ENCODE measurements around the gene LHPP. TPM values are rescaled to one million over a fixed set of nuclear protein-coding genes. Genes with fewer than 3 reads are reported as not detected.
A peak's percentile ranks its signal among the peaks of the same experiment; 100 is the strongest.

Gene LHPP
- total RNA-seq, 1 donor from 2014 or later: 8.8 TPM

- H3K4me3 Mint-ChIP-seq: peak overlapping the region; percentile 39
- H3K27ac Mint-ChIP-seq (ENCODE audit: unreplicated experiment): no peak overlapping the region
- DNase-seq (ENCODE audit: low read depth, low spot score): no peak
- no peaks in the 10 kb centered on the region for H3K36me3 Mint-ChIP-seq (ENCODE audit: low read depth)
- no peak for TF ChIP-seq CTCF (conservative IDR thresholded peaks at IDR 0.05)
- H3K4me1 Mint-ChIP-seq: peaks cover 14% of the 10 kb centered on the region
- no peaks in the 10 kb centered on the region for H3K9me3 Mint-ChIP-seq
- peaks cover 4% of the 10 kb centered on the region for H3K27me3 Mint-ChIP-seq (ENCODE audit: low read depth)
These were observed 2.7 kb downstream of the LHPP start for GRCh38 chr10:124464028-124464965.

DNA sequence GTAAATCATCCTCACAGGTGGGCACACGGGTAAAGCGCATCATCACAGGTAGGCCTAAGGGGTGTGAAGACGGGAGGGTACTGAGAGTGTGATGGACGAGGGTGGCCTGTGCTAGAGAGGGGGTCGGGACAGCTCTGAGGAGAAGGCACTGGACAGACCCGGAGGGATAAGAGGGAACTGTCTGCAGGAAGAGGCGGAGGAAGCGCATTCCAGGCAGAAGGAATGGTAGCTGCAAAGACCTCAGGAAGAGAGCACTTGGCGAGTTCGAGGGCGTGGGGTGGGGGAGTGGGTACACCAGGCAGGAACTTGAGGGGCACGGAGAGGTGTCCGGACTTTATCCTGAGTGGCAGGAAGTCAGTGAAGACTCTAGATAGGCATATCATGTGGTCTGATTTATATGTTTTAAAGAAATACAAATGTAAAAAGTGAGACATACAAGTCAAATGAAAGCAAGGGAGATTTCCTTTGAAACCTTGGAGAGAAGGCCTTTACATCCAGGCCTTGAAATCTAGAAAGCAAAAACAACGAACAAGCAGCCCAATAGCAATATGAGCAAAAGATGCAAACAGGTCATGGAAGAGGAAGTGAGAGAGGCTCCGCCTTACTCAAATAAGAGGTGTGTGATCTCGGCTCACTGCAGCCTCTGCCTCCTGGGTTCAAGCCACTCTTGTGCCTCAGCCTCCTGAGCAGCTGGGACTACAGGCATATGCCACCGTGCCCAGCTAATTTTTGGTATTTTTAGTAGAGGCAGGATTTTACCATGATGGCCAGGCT is 3.6 kb downstream of the LHPP start:
- H3K27ac Mint-ChIP-seq (ENCODE audit: unreplicated experiment): no peak overlapping the region
- peak overlapping the region; percentile 50 for H3K4me3 Mint-ChIP-seq
- peaks cover 2% of the 10 kb centered on the region for H3K27me3 Mint-ChIP-seq (ENCODE audit: low read depth)
- no peaks in the 10 kb centered on the region for H3K9me3 Mint-ChIP-seq
- H3K36me3 Mint-ChIP-seq (ENCODE audit: low read depth): no peaks in the 10 kb centered on the region
- H3K4me1 Mint-ChIP-seq: peaks cover 14% of the 10 kb centered on the region
- no peak for DNase-seq (ENCODE audit: low read depth, low spot score)
- no peak for TF ChIP-seq CTCF (conservative IDR thresholded peaks at IDR 0.05)

GRCh38 chr10:124465777-124466488 is 4.3 kb downstream of the LHPP start:
- peaks cover 19% of the 10 kb centered on the region for H3K4me1 Mint-ChIP-seq
- no peak overlapping the region for H3K27ac Mint-ChIP-seq (ENCODE audit: unreplicated experiment)
- no peaks in the 10 kb centered on the region for H3K9me3 Mint-ChIP-seq
- TF ChIP-seq CTCF (conservative IDR thresholded peaks at IDR 0.05): no peak
- H3K4me3 Mint-ChIP-seq: no peak overlapping the region
- no peaks in the 10 kb centered on the region for H3K36me3 Mint-ChIP-seq (ENCODE audit: low read depth)
- DNase-seq (ENCODE audit: low read depth, low spot score): no peak
- peaks cover 2% of the 10 kb centered on the region for H3K27me3 Mint-ChIP-seq (ENCODE audit: low read depth)

GRCh38 chr10:124467165-124467564 is 5.5 kb downstream of the LHPP start:
- H3K4me3 Mint-ChIP-seq: no peak overlapping the region
- no peaks in the 10 kb centered on the region for H3K27me3 Mint-ChIP-seq (ENCODE audit: low read depth)
- peaks cover 17% of the 10 kb centered on the region for H3K4me1 Mint-ChIP-seq
- no peak overlapping the region for H3K27ac Mint-ChIP-seq (ENCODE audit: unreplicated experiment)
- no peak for TF ChIP-seq CTCF (conservative IDR thresholded peaks at IDR 0.05)
- no peak for DNase-seq (ENCODE audit: low read depth, low spot score)
- no peaks in the 10 kb centered on the region for H3K36me3 Mint-ChIP-seq (ENCODE audit: low read depth)
- no peaks in the 10 kb centered on the region for H3K9me3 Mint-ChIP-seq

DNA sequence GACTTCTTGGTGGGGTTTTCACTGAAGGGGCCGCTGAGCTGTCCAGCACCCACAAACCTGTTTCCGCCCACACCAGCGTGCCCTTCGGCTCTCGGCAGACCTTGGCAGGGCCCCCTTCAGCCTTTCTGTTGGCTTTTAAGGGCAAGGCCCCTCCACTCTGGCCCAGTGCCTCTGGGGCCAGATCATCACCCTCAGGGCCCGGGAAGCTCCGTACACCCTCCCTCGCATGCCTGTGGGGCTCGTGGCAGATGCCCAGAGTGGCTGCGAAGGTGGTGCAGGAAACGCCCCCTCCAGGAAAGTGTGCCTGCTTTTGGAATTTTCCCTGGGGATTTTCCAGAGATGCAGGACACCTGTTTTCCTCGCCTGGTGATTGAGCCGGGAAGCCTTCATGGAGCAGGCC is 7.0 kb downstream of the LHPP start:
- Mint-ChIP-seq H3K27me3 (ENCODE audit: low read depth) (no peaks in the 10 kb centered on the region), H3K9me3 (no peaks in the 10 kb centered on the region), H3K36me3 (ENCODE audit: low read depth) (no peaks in the 10 kb centered on the region), H3K4me3 (no peak overlapping the region), H3K4me1 (peaks cover 17% of the 10 kb centered on the region), H3K27ac (ENCODE audit: unreplicated experiment) (no peak overlapping the region)
- no peak for TF ChIP-seq CTCF (conservative IDR thresholded peaks at IDR 0.05)
- DNase-seq (ENCODE audit: low read depth, low spot score): no peak

Measured in neural crest cell (in vitro differentiated cells).